Activated CD4-positive, CD25-positive, alpha-beta regulatory T cell treated with anti-CD3 and anti-CD28 coated beads, Interleukin-2, amount 50 U/mL, for 72 hours (primary cell): ENCODE measurements around the gene ARAP3.
"Not testable (repeated sequence)": the region's sequence is repeated elsewhere in the genome, so short reads cannot be mapped to it uniquely, and the experiment has no call there.

Experiments
- DNase-seq: peaks from one replicate; pipeline ENCODE4 v3.0.0; 2021

ARAP3 gene

DNA sequence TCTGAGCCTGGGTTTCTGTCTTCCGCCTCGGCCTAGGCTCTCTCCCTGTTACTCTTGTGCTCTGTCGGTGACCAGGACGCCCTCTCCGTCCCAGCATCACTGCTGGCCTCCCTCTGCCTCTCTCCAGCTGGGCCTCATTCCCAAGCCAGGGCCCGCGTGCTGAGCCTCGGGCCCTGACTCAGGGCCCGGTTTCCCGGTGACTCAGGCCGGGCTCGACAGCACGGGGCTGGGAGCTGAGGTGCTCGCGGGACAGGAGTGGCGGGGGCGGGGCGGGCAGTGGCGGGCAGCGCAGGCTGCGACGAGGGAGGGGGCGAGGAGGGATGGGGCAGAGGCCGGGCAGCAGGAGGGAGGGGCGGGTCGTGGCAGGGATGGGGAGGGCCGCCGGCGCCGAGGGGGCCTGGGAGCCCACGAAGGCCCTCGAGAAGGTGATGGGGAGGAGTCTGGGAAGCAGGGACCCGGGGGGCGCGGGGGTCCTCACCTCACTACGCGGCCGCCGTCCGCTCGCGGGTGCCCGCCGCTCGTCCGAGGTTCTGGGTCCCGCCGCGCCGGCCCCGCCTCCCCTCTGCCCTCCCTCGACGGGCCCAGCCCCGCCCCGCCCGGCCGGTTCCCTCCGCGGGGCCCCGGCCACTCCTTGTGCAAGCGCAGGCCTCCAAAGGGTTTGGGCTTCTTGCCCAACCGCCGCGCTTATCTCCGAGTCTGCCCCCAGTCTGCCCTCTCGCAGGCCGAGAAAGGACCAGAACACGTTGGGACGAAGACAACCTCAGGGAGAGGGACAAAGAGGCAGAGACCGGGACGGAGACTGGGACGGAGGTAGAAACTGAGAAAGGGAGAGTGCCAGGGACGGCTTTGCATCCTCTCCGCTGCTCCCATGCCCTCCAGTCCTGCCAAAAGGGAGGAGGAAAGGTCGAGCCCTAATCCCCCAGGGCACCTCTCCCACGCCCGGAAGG lies at the start of gene ARAP3:
Gene ARAP3 (minus strand): TSS at position 536 of the 947 bp plus-strand sequence. CDS start 1,744 bp downstream, outside the sequence.
- peak; percentile 68 for DNase-seq

DNA sequence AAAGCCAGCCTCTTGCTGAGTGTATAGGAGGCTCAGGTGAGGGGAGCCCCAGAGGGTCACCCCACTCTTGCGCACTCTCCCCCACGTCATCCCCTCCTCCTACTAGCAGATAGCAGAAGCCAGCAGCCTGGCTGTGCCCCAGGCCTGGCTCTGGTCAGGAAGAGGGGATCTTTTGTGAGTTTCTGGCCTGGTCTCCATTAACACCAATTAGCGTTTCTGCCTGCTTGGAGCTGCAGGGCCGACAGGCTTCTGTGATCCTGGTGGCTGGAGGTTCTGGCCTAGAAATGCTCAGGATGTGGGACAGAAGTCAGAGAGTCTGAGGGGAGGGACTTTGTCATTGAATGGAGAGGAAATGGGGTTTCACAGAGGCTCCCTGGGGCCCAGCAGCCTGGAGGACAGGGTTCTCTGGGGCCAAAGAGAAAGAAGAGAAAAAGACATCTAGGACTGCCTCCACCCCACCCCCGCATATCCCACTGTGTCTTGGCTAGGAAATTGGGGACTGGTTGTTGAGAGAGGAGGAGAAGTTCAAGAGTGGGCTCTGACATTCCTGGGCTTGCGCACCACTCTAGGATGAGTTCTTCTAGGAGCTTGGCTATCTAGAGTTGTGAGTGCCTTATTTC lies 47.5 kb upstream of the ARAP3 start:
- no peak for DNase-seq

DNA sequence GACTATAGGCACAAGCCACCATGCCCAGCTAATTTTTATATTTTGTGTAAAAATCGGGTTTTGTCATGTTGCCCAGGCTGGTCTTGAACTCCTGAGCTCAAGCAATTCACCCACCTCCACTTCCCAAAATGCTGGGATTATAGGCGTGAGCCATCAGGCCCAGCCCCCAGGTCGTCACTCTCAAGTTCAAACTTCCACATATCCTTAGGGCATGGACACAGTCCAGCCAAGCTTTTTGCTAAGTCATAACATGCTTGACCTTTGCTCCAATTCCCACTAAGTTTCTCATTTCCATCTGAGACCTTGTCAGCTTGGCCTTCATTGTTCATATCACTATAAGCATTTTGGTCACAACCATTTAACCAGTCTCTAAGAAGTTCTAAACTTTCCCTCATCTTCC lies 43.9 kb upstream of the ARAP3 start:
- DNase-seq, result no peak

GRCh38 chr5:141725174-141725573 lies 43.1 kb upstream of the ARAP3 start:
- not testable (repeated sequence) for DNase-seq

GRCh38 chr5:141722266-141722665 lies 40.2 kb upstream of the ARAP3 start:
- DNase-seq, result no peak

- no peak for DNase-seq
Observed at GRCh38 chr5:141717043-141717442, 35.0 kb upstream of the ARAP3 start.

GRCh38 chr5:141716468-141716867 lies 34.4 kb upstream of the ARAP3 start:
- DNase-seq, result no peak

DNA sequence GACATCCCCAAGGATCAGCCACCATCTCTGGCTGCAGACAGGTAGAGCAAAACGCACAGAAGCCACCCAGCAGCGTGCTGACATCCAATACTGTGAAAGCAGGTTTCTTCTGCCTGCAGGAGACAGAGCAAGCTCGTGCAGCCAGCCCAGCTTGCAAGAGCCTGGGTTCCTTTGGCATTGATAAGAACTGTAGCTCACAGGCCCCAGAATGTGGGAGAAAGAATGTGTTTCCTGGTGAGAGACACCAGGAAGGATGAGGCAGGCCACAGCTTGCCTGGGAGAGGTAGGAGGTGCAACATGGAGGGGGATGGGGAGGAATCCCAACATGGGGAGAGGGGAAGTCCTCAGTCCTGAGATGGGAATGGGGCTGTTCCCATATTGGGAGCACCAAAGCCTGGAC lies 34.0 kb upstream of the ARAP3 start:
- no peak for DNase-seq

- DNase-seq, result no peak
Observed at GRCh38 chr5:141715346-141715905, 33.4 kb upstream of the ARAP3 start.

DNA sequence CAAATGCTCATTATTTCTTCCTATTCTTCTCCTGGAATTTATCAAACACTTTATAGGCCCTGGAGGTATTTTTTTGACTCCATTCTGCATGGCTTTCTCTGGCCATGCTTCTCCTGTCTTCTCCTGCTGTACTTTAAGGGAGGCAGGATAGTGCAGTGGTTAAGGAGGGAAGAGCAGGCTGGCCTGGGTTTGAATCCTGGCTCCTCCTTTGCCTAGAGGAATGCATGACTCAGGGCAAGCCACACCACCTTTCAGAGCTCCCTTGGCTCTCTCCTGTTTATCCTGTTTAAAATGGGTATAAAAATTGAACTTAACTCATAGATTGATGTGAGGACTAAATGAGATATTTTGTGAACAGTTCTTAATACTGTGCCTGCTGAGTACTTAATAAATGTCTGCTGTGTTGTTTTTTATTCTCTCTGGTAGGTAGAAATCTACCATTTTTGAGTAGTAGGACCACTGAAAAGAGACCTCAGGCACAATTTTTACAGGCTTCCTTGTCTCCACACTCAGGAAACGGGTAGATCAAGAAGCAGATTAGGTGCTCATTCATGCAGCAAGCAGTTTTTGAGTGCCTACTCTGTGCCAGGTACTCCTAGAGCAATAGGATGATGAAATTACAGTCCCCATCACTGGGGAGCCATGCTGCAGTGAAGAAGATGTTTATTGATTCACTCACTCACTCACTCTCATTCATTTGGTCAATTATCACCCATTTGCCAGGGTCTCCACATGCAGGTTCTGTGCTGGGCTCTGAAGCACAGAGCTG lies 32.7 kb upstream of the ARAP3 start:
- no peak for DNase-seq

GRCh38 chr5:141713616-141714309 lies 31.7 kb upstream of the ARAP3 start:
- DNase-seq, result no peak

GRCh38 chr5:141711687-141712086 lies 29.7 kb upstream of the ARAP3 start:
- no peak for DNase-seq

DNA sequence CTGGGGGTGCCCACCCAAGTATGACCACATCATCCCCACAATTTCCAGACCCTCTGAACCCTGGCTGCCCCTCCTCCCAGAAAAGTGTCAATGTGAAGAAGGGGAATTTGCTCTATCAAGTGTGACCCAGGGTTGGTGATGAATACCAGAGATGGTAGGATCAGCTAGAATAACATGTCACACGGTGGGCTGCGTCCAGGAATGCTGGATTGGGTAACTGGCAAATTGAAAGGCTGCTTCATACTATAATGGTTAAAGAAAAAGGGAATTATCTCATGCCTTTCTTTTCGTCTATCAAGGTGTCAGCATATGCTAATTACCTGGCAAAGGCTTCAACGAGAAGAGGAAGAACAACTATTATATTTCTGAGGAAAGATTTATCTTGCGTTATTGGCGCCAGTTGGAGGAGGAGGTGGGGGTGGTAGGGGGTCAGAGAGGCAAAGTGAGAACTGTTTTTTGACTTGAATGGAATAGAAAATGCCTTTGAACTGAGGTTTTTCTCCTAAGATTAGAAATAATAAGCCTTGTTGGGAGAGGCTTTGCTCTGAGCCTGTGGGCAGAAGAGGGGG lies 27.8 kb upstream of the ARAP3 start:
- DNase-seq, result no peak

- no peak for DNase-seq
Observed at GRCh38 chr5:141708016-141708415, 26.0 kb upstream of the ARAP3 start.

- no peak for DNase-seq
Observed at GRCh38 chr5:141707510-141707909, 25.5 kb upstream of the ARAP3 start.

DNA sequence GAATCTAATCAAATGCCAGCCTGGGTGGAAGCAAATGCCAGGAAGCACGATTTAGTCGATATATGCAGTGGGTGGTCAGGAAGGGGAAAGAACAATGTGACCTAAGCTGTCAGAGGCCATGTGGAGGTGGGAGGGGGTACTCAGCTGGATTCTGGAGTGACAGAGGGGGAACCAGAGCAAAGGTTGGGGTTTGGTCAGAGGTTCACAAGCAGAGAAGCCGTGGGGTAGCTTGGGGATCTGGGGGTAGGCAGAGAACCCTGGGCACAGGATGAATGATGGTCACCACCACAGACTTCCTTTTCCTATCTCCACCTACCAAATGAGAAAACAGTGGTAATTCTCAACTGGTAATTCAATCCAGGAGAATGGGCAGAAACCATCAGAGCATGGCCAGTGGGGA lies 24.1 kb upstream of the ARAP3 start:
- no peak for DNase-seq

DNA sequence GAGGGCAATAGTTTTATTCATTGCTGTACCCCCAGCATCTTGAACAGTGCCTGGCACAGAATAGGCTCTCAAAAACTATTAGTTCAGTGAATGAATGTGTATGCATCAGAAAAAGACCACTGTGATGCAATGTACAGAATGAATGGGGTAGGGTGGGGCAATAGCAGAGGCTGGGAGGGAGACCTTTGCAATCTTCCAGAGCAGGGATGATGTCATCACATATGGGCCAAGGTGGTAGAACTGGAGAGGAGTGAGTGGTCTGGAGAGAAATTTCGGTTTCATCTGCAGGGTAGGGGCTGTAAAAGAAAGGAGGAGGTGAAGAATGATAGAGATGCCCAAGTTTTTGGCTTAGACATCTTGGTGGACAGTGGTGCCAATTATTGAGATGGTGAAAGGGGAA lies 23.4 kb upstream of the ARAP3 start:
- DNase-seq, result no peak

DNA sequence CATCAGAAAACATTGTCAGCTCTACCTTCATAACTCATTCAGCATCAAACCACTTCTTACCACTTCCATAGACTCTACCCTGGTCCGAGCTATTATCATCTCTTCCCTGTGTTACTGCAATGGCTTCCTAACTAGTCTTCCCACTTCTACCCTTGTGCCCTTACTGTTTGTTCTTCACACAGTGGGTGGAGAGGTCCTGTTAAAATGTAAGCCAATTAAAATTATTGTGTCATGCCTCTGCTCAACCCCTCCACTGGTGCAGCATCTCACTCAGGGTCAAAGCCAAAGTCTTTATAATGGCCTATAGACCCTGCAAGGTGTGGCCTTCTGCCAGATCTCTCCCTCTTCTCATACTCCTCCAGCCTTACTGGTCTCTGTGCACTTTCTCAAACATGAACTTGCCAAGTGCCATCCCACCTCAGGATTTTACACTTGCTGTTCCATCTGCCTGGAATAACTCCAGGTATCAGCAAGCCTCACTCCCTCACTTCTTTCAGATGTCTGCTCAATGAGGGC lies 22.8 kb upstream of the ARAP3 start:
- no peak for DNase-seq

GRCh38 chr5:141703133-141703561 lies 21.1 kb upstream of the ARAP3 start:
- no peak for DNase-seq

GRCh38 chr5:141701360-141702119 lies 19.5 kb upstream of the ARAP3 start:
- no peak for DNase-seq

GRCh38 chr5:141697586-141697985 lies 15.6 kb upstream of the ARAP3 start:
- no peak for DNase-seq
